ENCODE results near the gene RELN.

DNA sequence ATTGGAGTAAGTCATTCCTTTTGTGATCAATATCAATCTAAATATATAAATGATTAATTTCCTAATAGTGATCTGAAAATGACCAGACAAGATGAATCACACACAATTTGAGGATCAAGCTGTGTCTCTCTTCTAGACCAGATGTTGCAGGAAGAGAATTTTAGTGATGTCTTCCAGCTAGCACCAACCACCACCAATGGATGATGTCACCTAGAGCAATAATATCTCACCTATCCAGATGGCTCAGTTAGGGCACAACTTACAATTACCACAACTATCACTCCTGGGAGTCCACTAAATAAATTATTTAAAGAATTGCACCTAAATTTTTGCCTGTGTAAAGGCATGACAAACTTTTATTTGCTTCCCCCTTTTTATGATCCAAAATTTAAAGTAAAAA, 25.2 kb downstream of the RELN start:
- TF ChIP-seq, protein P1, sequence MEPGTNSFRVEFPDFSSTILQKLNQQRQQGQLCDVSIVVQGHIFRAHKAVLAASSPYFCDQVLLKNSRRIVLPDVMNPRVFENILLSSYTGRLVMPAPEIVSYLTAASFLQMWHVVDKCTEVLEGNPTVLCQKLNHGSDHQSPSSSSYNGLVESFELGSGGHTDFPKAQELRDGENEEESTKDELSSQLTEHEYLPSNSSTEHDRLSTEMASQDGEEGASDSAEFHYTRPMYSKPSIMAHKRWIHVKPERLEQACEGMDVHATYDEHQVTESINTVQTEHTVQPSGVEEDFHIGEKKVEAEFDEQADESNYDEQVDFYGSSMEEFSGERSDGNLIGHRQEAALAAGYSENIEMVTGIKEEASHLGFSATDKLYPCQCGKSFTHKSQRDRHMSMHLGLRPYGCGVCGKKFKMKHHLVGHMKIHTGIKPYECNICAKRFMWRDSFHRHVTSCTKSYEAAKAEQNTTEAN (CRISPR knock-in tag; IDR thresholded peaks at IDR 0.05), result no peak
- TF ChIP-seq, protein P2, sequence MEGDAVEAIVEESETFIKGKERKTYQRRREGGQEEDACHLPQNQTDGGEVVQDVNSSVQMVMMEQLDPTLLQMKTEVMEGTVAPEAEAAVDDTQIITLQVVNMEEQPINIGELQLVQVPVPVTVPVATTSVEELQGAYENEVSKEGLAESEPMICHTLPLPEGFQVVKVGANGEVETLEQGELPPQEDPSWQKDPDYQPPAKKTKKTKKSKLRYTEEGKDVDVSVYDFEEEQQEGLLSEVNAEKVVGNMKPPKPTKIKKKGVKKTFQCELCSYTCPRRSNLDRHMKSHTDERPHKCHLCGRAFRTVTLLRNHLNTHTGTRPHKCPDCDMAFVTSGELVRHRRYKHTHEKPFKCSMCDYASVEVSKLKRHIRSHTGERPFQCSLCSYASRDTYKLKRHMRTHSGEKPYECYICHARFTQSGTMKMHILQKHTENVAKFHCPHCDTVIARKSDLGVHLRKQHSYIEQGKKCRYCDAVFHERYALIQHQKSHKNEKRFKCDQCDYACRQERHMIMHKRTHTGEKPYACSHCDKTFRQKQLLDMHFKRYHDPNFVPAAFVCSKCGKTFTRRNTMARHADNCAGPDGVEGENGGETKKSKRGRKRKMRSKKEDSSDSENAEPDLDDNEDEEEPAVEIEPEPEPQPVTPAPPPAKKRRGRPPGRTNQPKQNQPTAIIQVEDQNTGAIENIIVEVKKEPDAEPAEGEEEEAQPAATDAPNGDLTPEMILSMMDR (IDR thresholded peaks at IDR 0.05), result no peak
- TF ChIP-seq, protein P3, sequence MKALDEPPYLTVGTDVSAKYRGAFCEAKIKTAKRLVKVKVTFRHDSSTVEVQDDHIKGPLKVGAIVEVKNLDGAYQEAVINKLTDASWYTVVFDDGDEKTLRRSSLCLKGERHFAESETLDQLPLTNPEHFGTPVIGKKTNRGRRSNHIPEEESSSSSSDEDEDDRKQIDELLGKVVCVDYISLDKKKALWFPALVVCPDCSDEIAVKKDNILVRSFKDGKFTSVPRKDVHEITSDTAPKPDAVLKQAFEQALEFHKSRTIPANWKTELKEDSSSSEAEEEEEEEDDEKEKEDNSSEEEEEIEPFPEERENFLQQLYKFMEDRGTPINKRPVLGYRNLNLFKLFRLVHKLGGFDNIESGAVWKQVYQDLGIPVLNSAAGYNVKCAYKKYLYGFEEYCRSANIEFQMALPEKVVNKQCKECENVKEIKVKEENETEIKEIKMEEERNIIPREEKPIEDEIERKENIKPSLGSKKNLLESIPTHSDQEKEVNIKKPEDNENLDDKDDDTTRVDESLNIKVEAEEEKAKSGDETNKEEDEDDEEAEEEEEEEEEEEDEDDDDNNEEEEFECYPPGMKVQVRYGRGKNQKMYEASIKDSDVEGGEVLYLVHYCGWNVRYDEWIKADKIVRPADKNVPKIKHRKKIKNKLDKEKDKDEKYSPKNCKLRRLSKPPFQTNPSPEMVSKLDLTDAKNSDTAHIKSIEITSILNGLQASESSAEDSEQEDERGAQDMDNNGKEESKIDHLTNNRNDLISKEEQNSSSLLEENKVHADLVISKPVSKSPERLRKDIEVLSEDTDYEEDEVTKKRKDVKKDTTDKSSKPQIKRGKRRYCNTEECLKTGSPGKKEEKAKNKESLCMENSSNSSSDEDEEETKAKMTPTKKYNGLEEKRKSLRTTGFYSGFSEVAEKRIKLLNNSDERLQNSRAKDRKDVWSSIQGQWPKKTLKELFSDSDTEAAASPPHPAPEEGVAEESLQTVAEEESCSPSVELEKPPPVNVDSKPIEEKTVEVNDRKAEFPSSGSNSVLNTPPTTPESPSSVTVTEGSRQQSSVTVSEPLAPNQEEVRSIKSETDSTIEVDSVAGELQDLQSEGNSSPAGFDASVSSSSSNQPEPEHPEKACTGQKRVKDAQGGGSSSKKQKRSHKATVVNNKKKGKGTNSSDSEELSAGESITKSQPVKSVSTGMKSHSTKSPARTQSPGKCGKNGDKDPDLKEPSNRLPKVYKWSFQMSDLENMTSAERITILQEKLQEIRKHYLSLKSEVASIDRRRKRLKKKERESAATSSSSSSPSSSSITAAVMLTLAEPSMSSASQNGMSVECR (CRISPR knock-in tag; IDR thresholded peaks at IDR 0.05; ENCODE audit: borderline replicate concordance), result no peak
- TF ChIP-seq SP1 (CRISPR knock-in tag; conservative IDR thresholded peaks at IDR 0.05) (no peak), ZNF423 (CRISPR knock-in tag; IDR thresholded peaks at IDR 0.05) (no peak), CBFB (CRISPR knock-in tag; IDR thresholded peaks at IDR 0.05; ENCODE audit: low read depth) (no peak), ESRRA (CRISPR knock-in tag; IDR thresholded peaks at IDR 0.05; ENCODE audit: borderline replicate concordance) (no peak), NR2C2 (CRISPR knock-in tag; IDR thresholded peaks at IDR 0.05) (no peak), FOXJ3 (CRISPR knock-in tag; IDR thresholded peaks at IDR 0.05; ENCODE audit: borderline replicate concordance) (no peak), NR3C1 (CRISPR knock-in tag; conservative IDR thresholded peaks at IDR 0.05; ENCODE audit: low read depth) (no peak), SMAD4 (CRISPR knock-in tag; IDR thresholded peaks at IDR 0.05) (no peak), IRF2 (CRISPR knock-in tag; IDR thresholded peaks at IDR 0.05; ENCODE audit: borderline replicate concordance, low read depth) (no peak)
- TF ChIP-seq, protein P4, sequence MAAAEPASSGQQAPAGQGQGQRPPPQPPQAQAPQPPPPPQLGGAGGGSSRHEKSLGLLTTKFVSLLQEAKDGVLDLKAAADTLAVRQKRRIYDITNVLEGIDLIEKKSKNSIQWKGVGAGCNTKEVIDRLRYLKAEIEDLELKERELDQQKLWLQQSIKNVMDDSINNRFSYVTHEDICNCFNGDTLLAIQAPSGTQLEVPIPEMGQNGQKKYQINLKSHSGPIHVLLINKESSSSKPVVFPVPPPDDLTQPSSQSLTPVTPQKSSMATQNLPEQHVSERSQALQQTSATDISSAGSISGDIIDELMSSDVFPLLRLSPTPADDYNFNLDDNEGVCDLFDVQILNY (CRISPR knock-in tag; IDR thresholded peaks at IDR 0.05), result no peak
- TF ChIP-seq, protein P5, sequence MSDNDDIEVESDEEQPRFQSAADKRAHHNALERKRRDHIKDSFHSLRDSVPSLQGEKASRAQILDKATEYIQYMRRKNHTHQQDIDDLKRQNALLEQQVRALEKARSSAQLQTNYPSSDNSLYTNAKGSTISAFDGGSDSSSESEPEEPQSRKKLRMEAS (CRISPR knock-in tag; IDR thresholded peaks at IDR 0.05), result no peak
